HCT116 (cell line): ENCODE results near the gene PGAP3.

Experiments used
- EZH2 ChIP-seq: fragments of 200-600 bp; sonication (generic); IDR thresholded peaks from 2 replicates; pipeline ENCODE4 v1.6.1; 2017; ENCODE audit warnings: antibody characterized with exemption, mixed run types
- FOSL1 ChIP-seq: IDR thresholded peaks from 2 replicates; pipeline ENCODE4 v1.6.1; 2012; ENCODE audit warnings: low read depth
- POLR2A ChIP-seq: IDR thresholded peaks from 2 replicates; pipeline ENCODE4 v1.7.0; 2011; ENCODE audit warnings: borderline replicate concordance; ENCODE audit not compliant: insufficient read depth, insufficient read length; ENCODE audit errors: extremely low read depth
- POLR2AphosphoS5 ChIP-seq: IDR thresholded peaks from 2 replicates; pipeline ENCODE4 v1.6.1; 2011; ENCODE audit warnings: mild to moderate bottlenecking, low read depth, low read length, moderate library complexity
- TF ChIP-seq, protein P1 (sequence below), 3 experiments: fragments of 200-600 bp in 1 of 3; sonication (generic) in 1 of 3; IDR thresholded peaks in 2 of 3; conservative IDR thresholded peaks in 1 of 3; 2 replicates each; pipeline ENCODE4 v1.5.1; 2012 to 2017; ENCODE audit warnings: low read depth in 2 of 3, low read length in 2 of 3, antibody characterized with exemption in 1 of 3, borderline replicate concordance in 1 of 3, control low read depth in 1 of 3, mild to moderate bottlenecking in 1 of 3, mixed read lengths in 1 of 3, mixed run types in 1 of 3, moderate library complexity in 1 of 3; ENCODE audit not compliant: insufficient read depth in 1 of 3

DNA sequence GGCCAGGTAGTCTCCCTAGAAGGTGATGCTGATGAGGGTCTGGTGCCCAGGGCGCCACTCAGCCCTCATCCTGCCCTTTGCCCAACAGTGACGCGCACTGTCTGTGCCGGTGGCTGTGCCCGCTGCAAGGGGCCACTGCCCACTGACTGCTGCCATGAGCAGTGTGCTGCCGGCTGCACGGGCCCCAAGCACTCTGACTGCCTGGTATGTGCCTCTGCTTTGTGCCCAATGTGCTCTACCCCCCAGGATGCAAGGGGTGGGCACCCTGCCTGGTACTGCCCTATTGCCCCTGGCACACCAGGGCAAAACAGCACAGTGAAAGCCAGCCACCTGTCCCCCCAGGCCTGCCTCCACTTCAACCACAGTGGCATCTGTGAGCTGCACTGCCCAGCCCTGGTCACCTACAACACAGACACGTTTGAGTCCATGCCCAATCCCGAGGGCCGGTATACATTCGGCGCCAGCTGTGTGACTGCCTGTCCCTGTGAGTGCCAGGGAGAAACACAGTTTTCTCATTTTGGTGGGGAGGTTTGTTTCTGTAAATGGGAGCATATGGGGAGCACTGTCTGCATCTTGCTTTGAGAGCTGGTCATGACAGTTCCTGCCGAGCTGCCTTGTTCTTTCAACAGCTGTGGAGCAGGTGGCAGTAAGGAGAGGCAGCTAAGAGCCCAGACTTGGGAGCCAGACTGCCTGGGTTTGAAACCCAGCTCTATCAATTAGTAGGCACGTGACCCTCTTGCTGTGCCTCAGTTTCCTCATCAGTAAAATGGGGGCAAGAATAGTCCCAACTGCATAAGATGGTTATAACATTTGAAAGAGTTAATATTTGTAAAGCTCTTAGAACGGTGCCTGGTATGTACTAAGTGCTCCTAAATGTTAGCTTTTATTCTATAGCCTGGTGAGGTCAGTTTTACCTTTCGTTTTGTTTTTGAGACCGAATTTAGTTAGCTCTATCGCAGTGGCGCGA lies 22.4 kb upstream of the PGAP3 start:
- no peak for TF ChIP-seq FOSL1
- no peak for TF ChIP-seq EZH2
- TF ChIP-seq, protein P1, sequence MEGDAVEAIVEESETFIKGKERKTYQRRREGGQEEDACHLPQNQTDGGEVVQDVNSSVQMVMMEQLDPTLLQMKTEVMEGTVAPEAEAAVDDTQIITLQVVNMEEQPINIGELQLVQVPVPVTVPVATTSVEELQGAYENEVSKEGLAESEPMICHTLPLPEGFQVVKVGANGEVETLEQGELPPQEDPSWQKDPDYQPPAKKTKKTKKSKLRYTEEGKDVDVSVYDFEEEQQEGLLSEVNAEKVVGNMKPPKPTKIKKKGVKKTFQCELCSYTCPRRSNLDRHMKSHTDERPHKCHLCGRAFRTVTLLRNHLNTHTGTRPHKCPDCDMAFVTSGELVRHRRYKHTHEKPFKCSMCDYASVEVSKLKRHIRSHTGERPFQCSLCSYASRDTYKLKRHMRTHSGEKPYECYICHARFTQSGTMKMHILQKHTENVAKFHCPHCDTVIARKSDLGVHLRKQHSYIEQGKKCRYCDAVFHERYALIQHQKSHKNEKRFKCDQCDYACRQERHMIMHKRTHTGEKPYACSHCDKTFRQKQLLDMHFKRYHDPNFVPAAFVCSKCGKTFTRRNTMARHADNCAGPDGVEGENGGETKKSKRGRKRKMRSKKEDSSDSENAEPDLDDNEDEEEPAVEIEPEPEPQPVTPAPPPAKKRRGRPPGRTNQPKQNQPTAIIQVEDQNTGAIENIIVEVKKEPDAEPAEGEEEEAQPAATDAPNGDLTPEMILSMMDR (IDR thresholded peaks at IDR 0.05 in 2 of 3, conservative IDR thresholded peaks at IDR 0.05 in 1 of 3; ENCODE audit: borderline replicate concordance in 1 of 3, insufficient read depth in 1 of 3, low read depth in 2 of 3, low read length in 2 of 3): no peak
- TF ChIP-seq POLR2A: no peak
- TF ChIP-seq POLR2AphosphoS5: no peak
